KMS-11 (cell line): ENCODE measurements around the gene ZFR2.

Experiments used
- H2AFZ ChIP-seq: fragments of 200-600 bp; sonication (generic); 2 replicates; pipeline ENCODE4 v1.6.1; 2016; ENCODE audit warnings: antibody characterized with exemption, mixed run types, low read depth
- H3K27ac ChIP-seq: fragments of 200-600 bp; sonication (generic); 2 replicates; pipeline ENCODE4 v1.6.1; 2016; ENCODE audit warnings: mild to moderate bottlenecking, mixed run types
- H3K27me3 ChIP-seq: fragments of 200-600 bp; sonication (generic); 2 replicates; pipeline ENCODE4 v1.6.1; 2017; ENCODE audit warnings: mild to moderate bottlenecking, low read depth, mixed run types, moderate library complexity; ENCODE audit not compliant: insufficient read depth
- H3K36me3 ChIP-seq: fragments of 200-600 bp; sonication (generic); 2 replicates; pipeline ENCODE4 v1.6.1; 2017; ENCODE audit warnings: mild to moderate bottlenecking, mixed run types; ENCODE audit not compliant: insufficient read depth
- H3K4me1 ChIP-seq: fragments of 200-600 bp; sonication (generic); 2 replicates; pipeline ENCODE4 v1.6.1; 2016; ENCODE audit warnings: mild to moderate bottlenecking, low read depth, mixed run types; ENCODE audit not compliant: poor library complexity, severe bottlenecking
- H3K4me2 ChIP-seq: fragments of 200-600 bp; sonication (generic); 2 replicates; pipeline ENCODE4 v1.7.0; 2016; ENCODE audit warnings: mild to moderate bottlenecking, mixed run types
- H3K4me3 ChIP-seq: fragments of 200-600 bp; sonication (generic); IDR thresholded peaks from 2 replicates; pipeline ENCODE4 v1.6.1; 2017; ENCODE audit warnings: low read depth, low read length, mixed read lengths; ENCODE audit not compliant: insufficient read depth
- H3K79me2 ChIP-seq: fragments of 200-600 bp; sonication (generic); 2 replicates; pipeline ENCODE4 v1.6.1; 2016; ENCODE audit warnings: low read depth, mixed run types; ENCODE audit not compliant: insufficient read depth
- H3K9ac ChIP-seq: fragments of 200-600 bp; sonication (generic); 2 replicates; pipeline ENCODE4 v1.6.1; 2016; ENCODE audit warnings: mild to moderate bottlenecking, mixed run types
- H4K20me1 ChIP-seq: fragments of 200-600 bp; sonication (generic); 2 replicates; pipeline ENCODE4 v1.6.1; 2016; ENCODE audit warnings: mild to moderate bottlenecking, mixed run types; ENCODE audit not compliant: insufficient read depth
- TF ChIP-seq, protein P1 (sequence below): fragments of 200-600 bp; sonication (generic); conservative IDR thresholded peaks from 2 replicates; pipeline ENCODE4 v1.6.1; 2017; ENCODE audit warnings: low read depth, mild to moderate bottlenecking, antibody characterized with exemption, low read length, moderate library complexity, mixed read lengths

ZFR2 gene

GRCh38 chr19:3782330-3782729, 86.5 kb downstream of the ZFR2 start:
- no peaks in the 10 kb centered on the region for H3K79me2 ChIP-seq
- H4K20me1 ChIP-seq, result no peaks in the 10 kb centered on the region
- no peak overlapping the region for H2AFZ ChIP-seq
- H3K27ac ChIP-seq, result no peak overlapping the region
- no peak overlapping the region for H3K4me3 ChIP-seq
- no peak overlapping the region for H3K9ac ChIP-seq
- peaks cover 43% of the 10 kb centered on the region for H3K27me3 ChIP-seq
- no peaks in the 10 kb centered on the region for H3K36me3 ChIP-seq
- no peaks in the 10 kb centered on the region for H3K4me1 ChIP-seq
- TF ChIP-seq, protein P1, sequence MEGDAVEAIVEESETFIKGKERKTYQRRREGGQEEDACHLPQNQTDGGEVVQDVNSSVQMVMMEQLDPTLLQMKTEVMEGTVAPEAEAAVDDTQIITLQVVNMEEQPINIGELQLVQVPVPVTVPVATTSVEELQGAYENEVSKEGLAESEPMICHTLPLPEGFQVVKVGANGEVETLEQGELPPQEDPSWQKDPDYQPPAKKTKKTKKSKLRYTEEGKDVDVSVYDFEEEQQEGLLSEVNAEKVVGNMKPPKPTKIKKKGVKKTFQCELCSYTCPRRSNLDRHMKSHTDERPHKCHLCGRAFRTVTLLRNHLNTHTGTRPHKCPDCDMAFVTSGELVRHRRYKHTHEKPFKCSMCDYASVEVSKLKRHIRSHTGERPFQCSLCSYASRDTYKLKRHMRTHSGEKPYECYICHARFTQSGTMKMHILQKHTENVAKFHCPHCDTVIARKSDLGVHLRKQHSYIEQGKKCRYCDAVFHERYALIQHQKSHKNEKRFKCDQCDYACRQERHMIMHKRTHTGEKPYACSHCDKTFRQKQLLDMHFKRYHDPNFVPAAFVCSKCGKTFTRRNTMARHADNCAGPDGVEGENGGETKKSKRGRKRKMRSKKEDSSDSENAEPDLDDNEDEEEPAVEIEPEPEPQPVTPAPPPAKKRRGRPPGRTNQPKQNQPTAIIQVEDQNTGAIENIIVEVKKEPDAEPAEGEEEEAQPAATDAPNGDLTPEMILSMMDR, result no peak
- no peak overlapping the region for H3K4me2 ChIP-seq

- H2AFZ ChIP-seq, result no peak overlapping the region
- no peak overlapping the region for H3K4me3 ChIP-seq
- H3K27ac ChIP-seq, result no peak overlapping the region
- H3K4me1 ChIP-seq, result no peaks in the 10 kb centered on the region
- H3K27me3 ChIP-seq, result peaks cover 43% of the 10 kb centered on the region
- no peak overlapping the region for H3K9ac ChIP-seq
- no peak overlapping the region for H3K4me2 ChIP-seq
- H3K36me3 ChIP-seq, result no peaks in the 10 kb centered on the region
- TF ChIP-seq, protein P1, result no peak
- H3K79me2 ChIP-seq, result no peaks in the 10 kb centered on the region
- no peaks in the 10 kb centered on the region for H4K20me1 ChIP-seq
These were observed 87.2 kb downstream of the ZFR2 start for GRCh38 chr19:3781603-3782002.

DNA sequence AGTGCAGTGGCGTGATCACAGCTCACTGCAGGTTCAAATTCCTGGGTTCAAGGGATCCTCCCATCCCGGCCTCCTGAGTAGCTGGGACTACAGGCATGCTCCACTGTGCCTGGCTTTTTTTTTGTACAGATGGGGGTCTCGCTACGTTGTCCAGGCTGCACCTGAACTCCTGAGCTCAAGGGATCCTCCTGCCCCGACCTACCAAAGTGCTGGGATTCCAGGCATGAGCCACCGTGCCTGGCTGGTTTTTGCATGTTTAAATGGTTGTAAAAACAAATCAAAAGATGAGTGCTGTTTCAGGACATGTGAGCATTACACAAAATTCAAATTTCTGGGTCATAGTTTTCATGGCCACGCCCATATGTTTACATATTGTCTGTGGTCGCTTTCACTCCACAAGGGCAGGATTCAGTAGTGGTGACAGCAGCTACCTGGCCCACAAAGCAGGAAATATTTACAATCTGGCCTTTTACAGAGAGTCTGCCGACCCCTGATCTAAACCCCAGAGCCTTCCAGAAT, 88.0 kb downstream of the ZFR2 start:
- Histone ChIP-seq H3K36me3 (no peaks in the 10 kb centered on the region), H3K27me3 (peaks cover 43% of the 10 kb centered on the region), H3K4me1 (no peaks in the 10 kb centered on the region), H3K4me3 (no peak overlapping the region), H3K4me2 (no peak overlapping the region), H3K27ac (no peak overlapping the region), H4K20me1 (no peaks in the 10 kb centered on the region), H2AFZ (no peak overlapping the region), H3K9ac (no peak overlapping the region), H3K79me2 (no peaks in the 10 kb centered on the region)
- TF ChIP-seq, protein P1, result no peak

DNA sequence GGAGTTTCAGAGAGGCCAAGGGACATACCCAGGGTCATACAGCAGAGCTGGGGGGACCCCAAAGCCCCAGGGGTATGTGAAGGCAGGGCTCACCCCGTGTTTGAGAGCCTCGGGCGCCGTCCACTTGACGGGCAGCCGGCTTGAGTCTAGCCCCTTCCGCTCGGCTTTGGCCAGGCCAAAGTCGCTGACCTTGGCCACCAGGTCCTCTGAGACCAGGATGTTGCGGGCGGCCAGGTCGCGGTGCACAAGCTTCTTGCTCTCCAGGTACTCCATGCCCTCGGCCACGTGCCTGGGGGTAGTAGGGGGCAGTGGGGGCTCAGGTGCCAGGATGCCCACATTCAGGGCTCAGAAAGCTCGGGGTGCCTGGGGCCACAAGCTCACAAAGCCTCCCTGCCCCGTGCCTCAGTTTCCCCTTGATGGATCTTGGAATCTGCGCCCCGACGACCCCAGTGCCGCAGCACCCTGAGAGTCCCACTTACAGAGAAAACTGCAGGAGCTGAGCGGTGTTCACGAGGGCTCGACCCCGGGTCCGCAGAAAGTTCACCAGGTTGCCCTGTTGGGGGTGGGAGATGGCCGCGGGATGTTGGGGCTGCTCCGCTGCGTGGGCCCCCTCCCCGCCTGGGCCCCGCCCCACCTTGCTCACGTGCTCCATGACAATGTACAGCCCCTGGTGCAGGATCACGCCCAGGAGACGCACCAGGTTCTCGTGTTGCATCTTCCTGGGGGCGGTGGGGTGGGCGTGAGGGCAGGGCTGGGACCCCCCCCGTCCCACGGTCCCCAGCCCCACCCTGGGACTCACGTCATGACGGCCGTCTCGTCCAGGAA, 89.7 kb downstream of the ZFR2 start:
- H4K20me1 ChIP-seq, result no peaks in the 10 kb centered on the region
- H3K27ac ChIP-seq, result no peak overlapping the region
- H3K79me2 ChIP-seq, result no peaks in the 10 kb centered on the region
- no peak overlapping the region for H3K4me3 ChIP-seq
- H3K27me3 ChIP-seq, result peaks cover 29% of the 10 kb centered on the region
- H2AFZ ChIP-seq, result no peak overlapping the region
- H3K36me3 ChIP-seq, result no peaks in the 10 kb centered on the region
- TF ChIP-seq, protein P1, result no peak
- no peak overlapping the region for H3K4me2 ChIP-seq
- no peaks in the 10 kb centered on the region for H3K4me1 ChIP-seq
- no peak overlapping the region for H3K9ac ChIP-seq
